HepG2 (cell line): ENCODE measurements around the gene FCN3. TPM values are rescaled to one million over a fixed set of nuclear protein-coding genes. Genes with fewer than 3 reads are reported as not detected.

Experiments
- BRCA1 ChIP-seq: sonication (generic); formaldehyde crosslinking; IDR thresholded peaks from 2 replicates; pipeline ENCODE4 v1.4.0; 2020; ENCODE audit warnings: missing genetic modification reagents
- CENPX ChIP-seq: sonication (generic); formaldehyde crosslinking; IDR thresholded peaks from 2 replicates; pipeline ENCODE4 v1.9.0; 2021; ENCODE audit warnings: mild to moderate bottlenecking, missing genetic modification reagents, moderate library complexity
- EEA1 ChIP-seq: sonication (generic); formaldehyde crosslinking; IDR thresholded peaks from 2 replicates; pipeline ENCODE4 v1.5.1; 2020; ENCODE audit warnings: mild to moderate bottlenecking, missing genetic modification reagents, borderline replicate concordance
- FOXP1 ChIP-seq, 2 experiments: fragments of 450-650 bp in 1 of 2; IDR thresholded peaks; 2 replicates each; pipeline ENCODE4 v1.6.1; 2017 to 2018; ENCODE audit warnings: antibody characterized with exemption in 1 of 2
- HMGA1 ChIP-seq: sonication (generic); formaldehyde crosslinking; conservative IDR thresholded peaks from 2 replicates; pipeline ENCODE4 v1.4.0; 2020; ENCODE audit warnings: missing genetic modification reagents
- HNRNPL ChIP-seq: fragments of 200-400 bp; formaldehyde crosslinking; IDR thresholded peaks from 2 replicates; pipeline ENCODE4 v1.6.1; 2017; ENCODE audit warnings: mild to moderate bottlenecking, low read depth, low read length
- JUN ChIP-seq: sonication (generic); formaldehyde crosslinking; IDR thresholded peaks from 2 replicates; pipeline ENCODE4 v1.4.0; 2020; ENCODE audit warnings: mild to moderate bottlenecking, missing genetic modification reagents
- KLF15 ChIP-seq: sonication (generic); formaldehyde crosslinking; IDR thresholded peaks from 2 replicates; pipeline ENCODE4 v1.8.1; 2023; ENCODE audit warnings: borderline replicate concordance, mild to moderate bottlenecking, inconsistent platforms, missing genetic modification reagents, mixed read lengths
- NFAT5 ChIP-seq: sonication (generic); formaldehyde crosslinking; IDR thresholded peaks from 2 replicates; pipeline ENCODE4 v1.4.0; 2020; ENCODE audit warnings: missing genetic modification reagents
- NR1H2 ChIP-seq: sonication (generic); formaldehyde crosslinking; IDR thresholded peaks from 2 replicates; pipeline ENCODE4 v1.8.1; 2022; ENCODE audit warnings: low read depth, missing genetic modification reagents, borderline replicate concordance
- RFXAP ChIP-seq: sonication (generic); formaldehyde crosslinking; IDR thresholded peaks from 2 replicates; pipeline ENCODE4 v1.4.0; 2020; ENCODE audit warnings: missing genetic modification reagents, borderline replicate concordance
- SP2 ChIP-seq: sonication (generic); formaldehyde crosslinking; IDR thresholded peaks from 2 replicates; pipeline ENCODE4 v1.5.1; 2020; ENCODE audit warnings: mild to moderate bottlenecking, missing genetic modification reagents
- STAG1 ChIP-seq: sonication (generic); formaldehyde crosslinking; IDR thresholded peaks from 2 replicates; pipeline ENCODE4 v1.4.0; 2020; ENCODE audit warnings: missing genetic modification reagents
- ZBTB46 ChIP-seq: sonication (generic); formaldehyde crosslinking; IDR thresholded peaks from 2 replicates; pipeline ENCODE4 v1.4.0; 2020; ENCODE audit warnings: mild to moderate bottlenecking, missing genetic modification reagents, borderline replicate concordance
- ZFX ChIP-seq: sonication (generic); formaldehyde crosslinking; IDR thresholded peaks from 2 replicates; pipeline ENCODE4 v1.4.0; 2020; ENCODE audit warnings: mild to moderate bottlenecking, low read depth, missing genetic modification reagents, moderate library complexity
- ZNF576 ChIP-seq: sonication (generic); formaldehyde crosslinking; IDR thresholded peaks from 2 replicates; pipeline ENCODE4 v1.4.0; 2020; ENCODE audit warnings: mild to moderate bottlenecking, missing genetic modification reagents
- polyA plus RNA-seq, 8 experiments: library from polyadenylated mRNA; depleted of rRNA in 3 of 8; stranded (reverse) in 7 of 8; unstranded in 1 of 8; fragments of >200 nt; fragmentation: Illumina TruSeq in 4 of 8; extraction: Trizol in 4 of 8; gene quantifications; 2 replicates each; pipeline versions ENCODE4 v1.2.1 to v1.2.3, GENCODE V29; 2011 to 2016; ENCODE audit warnings: low read depth in 4 of 8, missing spikeins in 1 of 8, mixed read lengths in 1 of 8; ENCODE audit not compliant: insufficient read depth in 1 of 8
- total RNA-seq, 5 experiments: library from RNA; depleted of rRNA; stranded (reverse); fragments of >200 nt; fragmentation: Illumina TruSeq; extraction: Trizol; gene quantifications; 2 replicates each; pipeline ENCODE4 v1.2.3, GENCODE V29; 2016; ENCODE audit warnings: low read depth in 1 of 5

FCN3 gene
- total and polyA plus RNA-seq, 2 of the 13 experiments (the other 11 are each of a cell fraction or from before 2014, with no cell fraction given): not detected

GRCh38 chr1:27392096-27392777, 17.6 kb upstream of the FCN3 start, which contains the start of gene GPR3 (continued):
- TF ChIP-seq ZBTB46 (CRISPR knock-in tag) (no peak), NR1H2 (CRISPR knock-in tag) (no peak), BRCA1 (CRISPR knock-in tag) (no peak), HNRNPL (no peak), KLF15 (CRISPR knock-in tag) (no peak), RFXAP (CRISPR knock-in tag) (peak; percentile 65; the same call in 1 of the 2 replicates), NFAT5 (CRISPR knock-in tag) (no peak), STAG1 (peak; percentile 24; the same call in 1 of the 2 replicates), EEA1 (no peak), ZNF576 (CRISPR knock-in tag) (no peak), SP2 (CRISPR knock-in tag) (no peak), ZFX (CRISPR knock-in tag) (peak; percentile 68), JUN (CRISPR knock-in tag) (no peak), CENPX (CRISPR knock-in tag) (no peak), HMGA1 (CRISPR knock-in tag) (no peak), FOXP1 (IDR thresholded peaks at IDR 0.05) (no peak), FOXP1 (CRISPR knock-in tag; IDR thresholded peaks at IDR 0.05) (no peak)
